HG02623 (cell line): ENCODE results near the gene GLI1.
"Not testable (repeated sequence)": the region's sequence is repeated elsewhere in the genome, so short reads cannot be mapped to it uniquely, and the experiment has no call there.

Experiments used
- ATAC-seq: cut with Tn5 transposase; IDR thresholded peaks from one replicate; pipeline ENCODE4 v1.9.1; 2021; ENCODE audit warnings: moderate library complexity; ENCODE audit not compliant: unreplicated experiment

Gene GLI1

GRCh38 chr12:57496822-57497221 lies 37.2 kb downstream of the GLI1 start:
- no peak for ATAC-seq

- ATAC-seq: no peak
Measured at GRCh38 chr12:57497223-57498131, 37.9 kb downstream of the GLI1 start.

DNA sequence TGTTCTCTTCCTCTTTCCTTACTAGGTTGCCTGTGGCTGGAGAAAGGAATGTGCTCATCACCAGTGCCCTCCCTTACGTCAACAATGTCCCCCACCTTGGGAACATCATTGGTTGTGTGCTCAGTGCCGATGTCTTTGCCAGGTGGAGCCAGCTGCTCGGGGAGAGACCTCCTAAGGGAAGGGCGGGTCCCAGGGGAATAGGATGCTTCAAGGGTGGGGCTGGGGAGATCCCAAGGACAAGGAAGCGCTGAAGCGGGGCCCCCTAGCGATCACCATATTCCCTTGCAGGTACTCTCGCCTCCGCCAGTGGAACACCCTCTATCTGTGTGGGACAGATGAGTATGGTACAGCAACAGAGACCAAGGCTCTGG lies 38.5 kb downstream of the GLI1 start:
- ATAC-seq: no peak

GRCh38 chr12:57498571-57498970 lies 39.0 kb downstream of the GLI1 start:
- no peak for ATAC-seq

GRCh38 chr12:57500213-57500612 lies 40.6 kb downstream of the GLI1 start:
- ATAC-seq: no peak

- not testable (repeated sequence) for ATAC-seq
Measured at GRCh38 chr12:57502311-57502969, 42.9 kb downstream of the GLI1 start.

GRCh38 chr12:57506541-57506940 lies 47.0 kb downstream of the GLI1 start:
- not testable (repeated sequence) for ATAC-seq

- ATAC-seq: not testable (repeated sequence)
Measured at GRCh38 chr12:57507796-57508195, 48.2 kb downstream of the GLI1 start.

DNA sequence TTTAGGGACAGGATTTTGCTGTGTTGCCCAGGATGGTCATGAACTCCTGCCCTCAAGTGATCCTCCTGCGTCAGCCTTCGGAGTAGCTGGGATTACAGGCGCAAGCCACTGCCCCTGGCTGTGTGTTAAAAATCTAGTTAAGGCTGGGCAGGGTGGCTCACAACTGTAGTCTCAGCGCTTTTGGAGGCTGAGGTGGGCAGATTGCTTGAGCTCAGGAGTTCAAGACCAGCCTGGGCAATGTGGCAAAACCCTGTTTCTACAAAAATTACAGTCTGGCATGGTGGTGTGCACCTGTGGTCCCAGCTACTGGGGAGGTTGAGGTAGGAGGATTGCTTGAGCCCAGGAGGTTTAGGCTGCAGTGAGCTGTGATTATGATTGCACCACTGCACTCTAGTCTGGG lies 51.6 kb downstream of the GLI1 start:
- ATAC-seq: no peak

DNA sequence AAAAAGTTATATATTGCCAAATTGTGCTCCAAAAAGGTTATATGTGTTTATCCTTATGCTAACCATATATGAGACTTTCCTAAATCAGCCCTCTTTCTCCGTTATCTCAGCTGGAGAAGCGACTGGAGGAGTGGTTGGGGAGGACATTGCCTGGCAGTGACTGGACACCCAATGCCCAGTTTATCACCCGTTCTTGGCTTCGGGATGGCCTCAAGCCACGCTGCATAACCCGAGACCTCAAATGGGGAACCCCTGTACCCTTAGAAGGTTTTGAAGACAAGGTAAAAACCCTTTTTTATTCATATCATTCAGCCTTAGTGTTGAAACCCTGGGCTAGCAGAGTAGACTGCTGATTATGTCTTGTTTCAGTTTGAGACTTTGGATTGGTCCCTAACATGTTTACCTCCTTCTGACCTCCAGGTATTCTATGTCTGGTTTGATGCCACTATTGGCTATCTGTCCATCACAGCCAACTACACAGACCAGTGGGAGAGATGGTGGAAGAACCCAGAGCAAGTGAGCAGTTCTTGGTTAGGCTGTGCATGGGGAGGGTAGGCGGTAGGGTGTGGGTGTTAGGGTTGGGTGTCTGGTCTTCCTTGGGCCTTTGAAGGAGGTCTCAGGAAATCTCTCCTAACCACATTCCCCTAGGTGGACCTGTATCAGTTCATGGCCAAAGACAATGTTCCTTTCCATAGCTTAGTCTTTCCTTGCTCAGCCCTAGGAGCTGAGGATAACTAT lies 52.2 kb downstream of the GLI1 start:
- ATAC-seq: no peak

GRCh38 chr12:57512665-57513064 lies 53.1 kb downstream of the GLI1 start:
- no peak for ATAC-seq

DNA sequence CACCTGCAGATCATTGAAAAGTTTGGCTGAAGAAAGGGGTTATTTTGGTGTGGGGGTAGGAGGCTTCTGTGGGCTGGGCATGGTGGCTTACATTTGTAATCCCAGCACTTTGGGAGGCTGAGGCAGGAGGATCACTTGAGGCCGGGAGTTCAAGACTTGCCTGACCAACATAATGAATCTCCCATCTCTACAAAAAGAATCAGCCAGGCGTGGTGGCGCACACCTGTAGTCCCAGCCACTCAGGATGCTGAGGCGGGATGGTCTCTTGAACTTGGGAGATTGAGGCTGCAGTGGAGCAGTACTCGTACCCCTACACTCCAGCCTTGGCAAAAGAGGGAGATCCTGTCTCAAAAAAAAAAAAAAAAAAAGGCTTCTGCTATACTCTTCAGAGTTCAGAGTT lies 53.7 kb downstream of the GLI1 start:
- ATAC-seq: no peak

DNA sequence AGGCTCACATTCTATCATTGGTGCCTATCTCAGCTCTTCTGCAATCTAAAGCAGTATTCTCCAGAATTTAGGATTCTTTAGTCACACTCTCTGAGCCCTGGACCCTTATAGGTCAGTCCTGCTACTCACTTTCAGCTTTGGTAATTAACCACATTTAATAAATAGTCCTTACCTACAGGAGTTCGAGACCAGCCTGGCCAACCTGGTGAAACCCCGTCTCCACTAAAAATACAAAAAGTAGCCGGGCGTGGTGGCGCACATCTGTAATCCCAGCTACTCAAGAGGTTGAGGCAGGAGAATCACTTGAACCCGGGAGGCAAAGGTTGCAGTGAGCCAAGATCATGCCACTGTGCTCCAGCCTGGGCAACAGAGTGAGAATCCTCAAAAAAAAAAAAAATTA lies 54.1 kb downstream of the GLI1 start:
- ATAC-seq: not testable (repeated sequence)

DNA sequence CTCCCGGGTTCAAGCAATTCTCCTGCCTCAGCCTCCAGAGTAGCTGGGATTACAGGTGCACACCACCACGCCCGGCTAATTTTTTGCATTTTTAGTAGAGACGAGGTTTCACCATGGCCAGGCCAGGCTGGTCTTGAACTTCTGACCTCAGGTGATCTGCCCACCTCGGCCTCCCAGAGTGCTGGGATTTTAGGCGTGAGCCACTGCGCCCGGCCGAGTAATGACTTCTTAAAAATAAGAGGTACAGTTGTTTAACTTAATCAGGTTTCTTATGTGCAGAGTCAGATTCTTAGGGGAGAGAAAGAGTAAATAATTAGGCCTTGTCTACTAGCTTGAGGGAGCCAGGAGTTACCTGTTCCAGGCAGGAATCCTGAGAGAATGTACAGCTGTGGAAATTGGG lies 54.7 kb downstream of the GLI1 start:
- not testable (repeated sequence) for ATAC-seq

DNA sequence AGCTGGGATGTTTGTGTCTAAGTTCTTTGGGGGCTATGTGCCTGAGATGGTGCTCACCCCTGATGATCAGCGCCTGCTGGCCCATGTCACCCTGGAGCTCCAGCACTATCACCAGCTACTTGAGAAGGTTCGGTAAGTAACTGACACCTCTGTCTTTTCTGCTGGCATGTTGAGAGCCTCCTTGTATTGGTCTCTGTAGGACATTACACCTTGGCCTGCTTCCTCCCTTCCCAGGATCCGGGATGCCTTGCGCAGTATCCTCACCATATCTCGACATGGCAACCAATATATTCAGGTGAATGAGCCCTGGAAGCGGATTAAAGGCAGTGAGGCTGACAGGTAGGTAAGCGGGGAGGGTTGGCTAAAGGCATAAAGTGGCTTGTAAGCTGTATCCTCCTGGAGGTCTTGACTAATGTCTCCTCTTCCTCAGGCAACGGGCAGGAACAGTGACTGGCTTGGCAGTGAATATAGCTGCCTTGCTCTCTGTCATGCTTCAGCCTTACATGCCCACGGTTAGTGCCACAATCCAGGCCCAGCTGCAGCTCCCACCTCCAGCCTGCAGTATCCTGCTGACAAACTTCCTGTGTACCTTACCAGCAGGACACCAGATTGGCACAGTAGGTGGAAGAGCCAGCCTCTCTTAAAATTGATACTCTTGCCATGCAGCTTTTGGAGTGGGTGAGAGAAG lies 55.3 kb downstream of the GLI1 start:
- no peak for ATAC-seq

DNA sequence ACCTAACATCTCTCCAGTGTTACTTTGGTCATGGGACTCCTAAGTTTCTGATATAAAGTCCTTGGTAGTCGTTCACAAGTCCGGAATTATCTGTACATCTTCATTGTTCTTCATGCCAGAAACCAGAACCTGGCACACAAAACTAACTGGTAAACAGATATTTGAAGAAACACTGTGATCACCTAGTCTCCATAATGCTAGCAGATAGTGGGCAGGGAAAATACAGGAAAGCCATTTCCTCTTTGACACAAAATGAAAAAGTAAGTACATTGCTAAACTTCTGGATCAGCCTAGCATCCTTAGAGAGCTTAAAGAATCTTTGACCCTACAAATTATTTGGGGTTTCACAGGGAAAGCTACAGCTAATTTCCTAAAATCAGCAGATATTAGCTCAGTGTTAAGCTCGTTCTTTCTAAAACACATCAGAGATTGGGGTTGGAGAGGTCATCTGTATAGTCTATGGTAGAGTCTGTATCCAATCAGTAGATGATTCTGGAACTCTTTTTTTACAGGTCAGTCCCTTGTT lies 55.9 kb downstream of the GLI1 start:
- no peak for ATAC-seq

DNA sequence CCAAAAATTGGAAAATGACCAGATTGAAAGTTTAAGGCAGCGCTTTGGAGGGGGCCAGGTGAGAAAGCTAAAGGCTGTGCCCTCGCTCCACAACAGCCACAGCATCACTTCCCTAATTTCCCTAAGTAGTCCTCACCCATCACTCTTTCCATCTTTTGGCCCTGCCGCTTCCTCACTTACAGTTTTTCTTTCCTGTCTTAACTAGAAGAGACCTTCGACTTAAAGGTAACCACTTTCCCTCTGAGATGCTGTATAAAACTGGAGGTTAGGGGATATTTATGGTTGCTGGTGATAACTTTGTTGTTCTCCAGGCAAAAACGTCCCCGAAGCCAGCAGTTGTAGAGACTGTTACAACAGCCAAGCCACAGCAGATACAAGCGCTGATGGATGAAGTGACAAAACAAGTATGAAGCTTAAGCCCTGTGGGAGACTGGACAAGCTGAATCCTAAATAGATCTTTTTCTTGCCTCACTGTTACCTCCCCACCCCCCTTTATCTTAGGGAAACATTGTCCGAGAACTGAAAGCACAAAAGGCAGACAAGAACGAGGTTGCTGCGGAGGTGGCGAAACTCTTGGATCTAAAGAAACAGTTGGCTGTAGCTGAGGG lies 56.5 kb downstream of the GLI1 start:
- no peak for ATAC-seq

GRCh38 chr12:57516617-57517153 lies 57.1 kb downstream of the GLI1 start:
- no peak for ATAC-seq

DNA sequence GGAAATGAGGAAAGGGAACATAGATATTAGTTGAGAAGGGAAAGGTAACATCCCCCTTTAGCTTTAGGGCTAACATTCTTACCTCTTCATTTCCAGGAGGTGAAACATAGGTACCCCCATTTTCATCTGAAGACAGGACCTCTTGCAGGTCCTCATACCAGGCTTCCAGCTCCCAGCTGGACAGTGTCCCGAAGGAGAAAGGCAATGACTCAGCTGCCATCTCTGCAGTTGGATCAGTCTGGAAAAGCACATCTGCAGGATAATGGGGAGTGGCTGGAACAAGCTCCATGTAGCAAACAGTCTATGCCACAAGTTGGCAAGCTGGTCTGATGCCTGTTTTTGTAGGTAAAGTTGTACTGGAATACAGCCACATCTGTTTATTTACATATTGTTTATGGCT lies 57.6 kb downstream of the GLI1 start:
- ATAC-seq: no peak

DNA sequence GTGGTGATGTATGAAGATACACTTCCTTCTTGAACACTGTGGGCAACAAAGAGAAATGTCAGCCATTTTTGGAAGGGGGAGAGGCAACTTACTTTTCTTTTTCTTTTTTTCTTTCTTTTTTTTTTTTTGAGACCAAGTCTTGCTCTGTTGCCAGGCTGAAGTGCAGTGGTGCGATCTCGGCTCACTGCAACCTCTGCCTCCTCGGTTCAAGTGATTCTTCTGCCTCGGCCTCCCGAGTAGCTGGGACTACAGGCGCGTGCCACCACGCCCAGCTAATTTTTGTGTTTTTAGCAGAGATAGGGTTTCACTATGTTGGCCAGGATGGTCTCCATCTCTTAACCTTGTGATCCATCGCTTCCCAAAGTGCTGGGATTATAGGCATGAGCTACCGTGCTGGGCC lies 58.1 kb downstream of the GLI1 start:
- ATAC-seq: not testable (repeated sequence)
